ENCODE data around the gene SLC52A1.
A peak's percentile ranks its signal among the peaks of the same experiment; 100 is the strongest.
"Not testable (repeated sequence)": the region's sequence is repeated elsewhere in the genome, so short reads cannot be mapped to it uniquely, and the experiment has no call there.

SLC52A1 gene

DNA sequence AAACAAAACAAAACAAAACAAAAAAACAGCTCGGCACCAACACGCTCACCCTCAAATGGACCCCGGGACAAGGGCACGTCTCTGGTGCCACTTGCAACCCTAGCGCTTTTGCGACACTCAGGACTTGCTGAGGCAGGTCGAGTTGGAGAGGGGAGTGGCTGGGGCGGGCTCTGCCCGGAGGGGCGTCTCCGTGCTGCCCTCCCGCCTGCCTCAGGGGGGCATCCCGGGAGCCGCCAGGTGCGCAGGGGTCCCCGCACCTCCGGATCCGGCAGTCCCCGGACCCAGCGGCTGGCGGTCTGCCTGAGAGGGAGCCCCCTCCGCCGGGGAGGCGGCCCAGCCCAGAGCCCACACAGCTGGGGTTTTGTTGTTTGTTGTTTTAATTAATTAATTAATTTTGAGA, at the start of gene SLC52A1:
SLC52A1 (minus strand) TSS at position 112 of the 400 bp plus-strand sequence. CDS start 820 bp downstream, outside the sequence.
- DNase-seq, result no peak

DNA sequence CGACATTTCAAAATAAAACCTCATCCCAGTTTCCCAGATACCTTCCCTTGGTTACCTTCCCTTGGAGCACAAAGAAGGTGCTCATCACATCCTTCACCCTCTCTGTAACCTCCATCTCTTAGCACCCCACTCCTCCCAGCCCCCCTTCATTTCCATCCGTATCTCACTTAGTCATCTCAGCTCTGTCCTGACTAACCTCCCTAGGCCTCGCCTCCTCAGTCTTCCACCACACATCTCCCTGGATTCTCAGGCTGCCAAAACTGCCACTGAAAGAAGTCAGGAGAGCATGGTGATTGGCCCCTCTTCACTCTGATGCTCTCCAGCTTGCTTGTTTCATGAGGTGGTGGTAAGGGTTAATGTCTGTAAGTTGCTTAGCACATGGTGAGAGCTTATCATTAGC, 45.4 kb upstream of the SLC52A1 start:
- no peak for DNase-seq

DNA sequence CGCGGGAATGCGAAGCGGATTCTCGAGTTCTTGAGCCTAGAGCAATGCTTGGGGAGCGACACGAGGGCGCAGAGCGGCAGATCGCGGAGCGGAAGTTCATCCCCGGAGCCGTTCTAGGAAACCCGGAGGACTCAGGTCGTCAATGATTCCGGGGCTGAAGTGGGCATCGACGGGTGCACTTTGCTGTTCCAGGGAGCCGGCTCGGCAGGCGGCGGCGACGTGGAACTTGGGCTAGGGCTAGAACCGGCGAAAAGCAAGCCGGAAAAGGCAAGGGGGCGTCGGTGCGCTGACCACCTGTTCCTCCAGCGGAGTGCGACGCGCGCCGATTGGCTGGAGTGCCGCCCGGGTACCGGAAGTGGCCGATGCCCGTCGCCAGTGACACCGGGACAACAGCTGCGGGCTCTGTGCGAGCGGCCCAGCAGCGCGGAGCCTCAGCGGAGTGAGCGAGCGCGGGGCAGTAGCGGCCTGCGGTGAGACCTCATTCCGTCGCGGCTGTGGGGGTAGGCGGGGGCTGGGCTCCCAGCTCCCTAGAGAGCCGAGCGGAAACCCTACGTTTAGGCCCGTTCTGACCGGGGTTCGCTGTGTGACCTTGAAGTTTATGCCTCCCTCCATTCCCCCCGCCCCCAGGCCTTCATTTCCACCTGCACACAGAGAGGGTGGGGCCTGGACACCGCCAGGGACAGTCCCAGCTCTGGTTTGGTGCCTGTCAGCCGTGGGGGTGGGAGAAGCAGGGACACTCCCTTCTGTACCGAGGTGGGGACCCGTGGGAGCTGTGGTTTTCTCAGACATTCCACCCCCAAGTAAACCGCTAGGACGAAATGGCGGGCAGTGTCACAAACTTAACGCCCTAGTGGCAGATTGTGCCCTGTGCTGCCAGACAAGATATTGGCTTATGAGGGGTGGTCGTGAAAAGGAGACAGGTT, 43.1 kb upstream of the SLC52A1 start, which contains the start of gene ZFP3:
ZFP3 (plus strand) TSS at position 362 of the 923 bp plus-strand sequence. CDS start 13,038 bp downstream, outside the sequence.
- peak; percentile 70 for DNase-seq

DNA sequence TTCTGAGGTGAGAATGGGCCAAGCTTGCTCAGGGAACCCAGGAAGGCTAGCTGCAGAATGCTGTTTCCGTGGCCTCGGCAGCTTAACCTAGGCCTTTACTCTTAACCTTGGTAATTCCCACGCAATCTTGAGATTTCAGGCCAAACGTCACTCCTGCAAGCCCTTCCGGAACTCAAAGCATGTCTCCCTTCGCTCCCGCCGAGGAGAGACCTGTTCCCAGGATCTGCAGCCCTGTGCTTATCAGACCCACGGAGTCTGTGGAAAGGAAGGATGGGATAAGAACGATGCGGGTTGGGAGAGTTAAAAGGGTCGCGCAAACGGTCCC, 42.5 kb upstream of the SLC52A1 start:
- DNase-seq, result no peak

DNA sequence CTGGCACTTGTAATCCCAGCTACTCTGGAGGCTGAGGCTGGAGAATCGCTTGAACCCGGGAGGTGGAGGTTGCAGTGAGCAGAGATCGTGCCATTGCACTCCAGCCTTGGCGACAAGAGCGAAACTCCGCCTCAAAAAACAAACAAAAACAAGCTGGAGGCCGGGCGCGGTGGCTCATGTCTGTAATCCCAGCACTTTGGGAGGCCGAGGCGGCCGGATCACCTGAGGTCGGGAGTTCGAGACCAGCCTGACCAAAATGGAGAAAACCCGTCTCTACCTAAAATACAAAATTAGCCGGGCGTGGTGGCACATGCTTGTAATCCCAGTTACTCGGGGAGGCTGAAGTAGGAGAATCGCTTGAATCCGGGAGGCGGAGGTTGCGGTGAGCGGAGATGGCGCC, 42.0 kb upstream of the SLC52A1 start:
- not testable (repeated sequence) for DNase-seq

DNA sequence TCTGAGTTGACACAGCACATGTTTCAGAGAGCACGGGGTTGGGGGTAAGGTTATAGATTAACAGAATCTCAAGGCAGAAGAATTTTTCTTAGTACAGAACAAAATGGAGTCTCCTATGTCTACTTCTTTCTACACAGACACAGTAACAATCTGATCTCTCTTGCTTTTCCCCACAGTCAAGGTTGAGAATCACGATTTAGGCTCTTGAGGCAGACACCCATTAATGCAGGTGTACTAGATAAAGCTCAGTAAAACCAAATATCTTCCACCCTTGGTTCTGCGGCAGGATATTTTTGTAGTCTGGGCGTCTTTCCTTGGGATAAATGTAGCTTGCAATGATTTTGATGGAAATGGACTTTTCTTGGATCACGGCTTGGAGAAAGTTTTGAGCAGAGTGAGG, 40.2 kb upstream of the SLC52A1 start:
- not testable (repeated sequence) for DNase-seq

DNA sequence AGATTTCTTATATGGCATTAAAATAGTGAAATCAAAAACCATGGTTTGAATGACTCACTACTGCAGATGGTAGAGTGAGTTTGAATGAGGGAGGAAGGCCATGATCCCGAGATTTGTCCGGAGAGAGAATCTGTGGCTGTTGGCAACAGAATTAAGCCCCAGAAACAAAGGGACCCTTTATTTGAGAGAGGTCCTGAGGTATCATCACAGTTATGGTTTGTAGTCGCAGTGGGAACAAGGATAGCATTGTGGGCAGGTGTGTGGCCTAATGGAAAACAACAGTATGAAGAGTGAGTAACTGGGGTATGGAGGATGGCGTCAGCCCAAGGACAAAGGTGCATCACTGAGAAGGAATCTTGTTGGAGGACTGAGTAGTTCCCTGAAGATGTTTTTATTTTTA, 34.5 kb upstream of the SLC52A1 start:
- no peak for DNase-seq

DNA sequence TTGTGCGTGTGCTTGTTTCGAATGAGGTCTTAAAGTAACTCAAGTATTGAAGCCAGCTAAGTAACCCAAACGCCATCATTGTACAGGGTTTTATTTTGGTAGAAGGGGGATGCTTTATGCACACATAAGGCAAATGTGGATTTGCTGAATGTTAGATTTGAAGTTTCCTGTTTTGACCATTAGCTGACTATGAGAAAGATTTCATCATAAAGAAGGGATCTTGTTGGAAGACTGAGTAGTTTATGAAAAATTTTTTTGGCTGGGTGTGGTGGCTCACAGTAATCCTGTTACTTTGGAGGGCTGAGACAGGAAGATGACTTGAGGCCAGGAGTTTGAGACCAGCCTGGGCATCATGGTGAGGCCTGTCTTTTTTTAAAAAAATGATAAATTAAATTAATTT, 33.0 kb upstream of the SLC52A1 start:
- no peak for DNase-seq

DNA sequence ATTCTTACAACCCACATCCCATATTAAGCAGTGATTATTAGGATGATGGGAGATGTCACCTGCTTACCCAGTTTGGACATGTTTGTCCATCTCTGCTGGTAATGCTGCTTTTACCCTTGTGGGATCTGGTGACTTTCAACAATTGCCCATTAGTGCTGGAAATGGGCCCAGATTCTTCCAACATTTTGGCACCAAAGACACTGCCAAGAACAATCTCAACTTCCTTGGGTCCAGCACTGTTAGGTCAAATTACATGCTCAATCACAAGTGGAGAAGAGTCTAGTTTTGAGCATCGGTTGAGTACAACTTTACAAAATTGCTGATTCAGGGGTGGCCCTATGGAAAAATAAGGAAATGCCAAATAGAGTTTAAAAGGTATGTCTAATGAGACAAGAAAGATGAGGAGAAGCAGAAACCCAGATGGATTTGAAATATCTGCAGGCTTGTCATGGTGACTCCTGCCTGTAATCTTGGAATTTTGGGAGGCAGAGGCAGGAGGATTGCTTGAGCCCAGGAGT, 30.1 kb upstream of the SLC52A1 start:
- DNase-seq, result no peak

DNA sequence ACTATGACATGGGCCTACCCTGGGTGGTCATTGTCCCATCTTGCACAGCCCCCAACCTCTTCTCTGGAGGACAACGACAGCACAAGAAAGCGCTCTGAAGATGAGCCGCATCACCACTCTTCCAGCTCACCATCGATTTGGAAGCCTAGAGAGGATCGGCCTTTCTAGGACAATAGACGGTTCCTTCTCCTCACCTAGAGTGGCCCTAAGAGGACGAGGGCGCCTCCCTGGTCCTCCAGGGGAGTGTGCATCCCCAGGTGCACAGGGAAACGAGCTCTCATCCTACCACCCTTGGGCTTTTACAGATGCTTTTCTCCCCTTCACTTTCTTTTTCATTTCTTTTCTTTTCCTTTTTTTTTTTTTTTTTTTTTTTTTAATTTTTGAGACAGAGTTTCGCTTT, 20.3 kb upstream of the SLC52A1 start:
- DNase-seq, result no peak

DNA sequence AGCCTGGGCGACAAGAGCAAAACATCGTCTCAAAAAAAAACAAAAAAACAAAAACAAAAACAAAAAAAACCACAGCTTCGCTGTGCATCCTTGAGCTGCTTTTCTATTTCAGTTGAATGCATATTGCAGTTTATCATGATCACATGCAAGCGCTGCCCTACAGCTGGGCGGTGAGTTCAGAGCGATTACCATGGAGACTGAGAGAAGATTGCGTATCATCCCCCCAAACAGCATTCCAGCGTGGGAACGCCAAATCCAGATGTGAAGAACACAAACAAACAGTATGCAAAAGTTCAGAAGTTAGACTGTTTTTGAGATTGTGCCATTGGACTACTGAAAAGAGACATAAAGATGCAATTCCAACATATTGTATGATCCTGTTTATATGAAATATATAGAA, 15.1 kb upstream of the SLC52A1 start:
- no peak for DNase-seq

DNA sequence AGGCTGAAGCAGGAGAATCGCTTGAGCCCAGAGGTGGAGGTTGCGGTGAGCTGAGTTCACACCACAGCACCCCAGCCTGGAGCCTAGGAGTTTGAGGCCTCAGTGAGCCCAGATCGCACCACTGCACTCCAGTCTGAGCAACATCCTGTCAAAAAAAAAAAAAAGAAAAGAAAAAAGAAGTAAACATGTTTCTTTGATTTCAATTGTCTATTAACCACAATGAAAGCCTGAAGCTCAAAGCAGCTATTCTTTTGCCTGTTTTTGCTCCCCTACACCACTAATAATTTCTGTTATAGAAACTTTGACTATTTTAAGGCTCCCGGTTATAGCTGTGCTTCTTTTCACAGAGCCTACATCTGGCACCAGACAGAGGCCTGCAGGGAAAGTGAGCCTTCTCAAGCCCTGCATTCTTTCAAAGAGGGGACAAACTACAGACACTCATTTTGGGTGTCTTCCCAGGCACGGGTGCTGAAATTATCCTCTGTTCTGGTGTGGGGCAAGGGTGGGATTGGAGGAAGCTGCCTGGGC, 14.2 kb upstream of the SLC52A1 start:
- DNase-seq, result peak; percentile 52

DNA sequence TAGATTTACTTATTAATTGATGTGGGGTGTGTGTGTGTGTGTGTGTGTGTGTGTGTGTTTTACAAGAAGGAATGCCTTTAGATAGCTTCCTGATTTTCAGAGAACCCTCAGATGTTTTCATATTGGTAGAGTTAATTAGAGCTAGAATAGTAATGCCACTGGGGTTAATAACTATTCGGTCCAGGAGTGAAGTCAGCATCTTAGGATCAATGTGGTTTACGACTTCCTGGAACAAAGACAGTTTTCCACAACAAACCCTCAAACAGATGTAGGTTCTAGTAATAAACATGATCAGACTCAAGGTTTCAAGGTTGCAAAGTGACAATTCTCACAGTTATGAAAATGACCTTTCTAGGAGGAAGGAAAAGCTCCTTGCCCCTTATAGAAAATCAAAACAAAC, 12.2 kb upstream of the SLC52A1 start:
- DNase-seq, result no peak

DNA sequence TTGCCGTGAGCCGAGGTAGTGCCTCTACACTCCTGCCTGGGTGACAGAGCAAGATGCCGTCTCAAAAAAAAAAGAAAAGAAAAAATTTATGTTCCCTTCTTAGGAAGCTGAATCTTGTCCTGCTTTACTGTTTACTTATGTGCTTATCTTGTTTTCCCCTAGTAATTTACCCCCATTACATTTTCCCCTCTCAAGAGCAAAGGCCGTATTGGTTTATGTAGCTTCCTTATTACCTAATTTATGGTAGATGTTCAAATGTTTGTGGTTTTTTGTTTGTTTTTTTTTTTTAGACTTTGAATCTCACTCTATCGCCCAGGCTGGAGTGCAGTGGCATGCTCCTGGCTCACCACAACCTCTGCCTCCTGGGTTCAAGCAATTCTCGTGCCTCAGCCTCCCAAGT, 10.3 kb upstream of the SLC52A1 start:
- no peak for DNase-seq

DNA sequence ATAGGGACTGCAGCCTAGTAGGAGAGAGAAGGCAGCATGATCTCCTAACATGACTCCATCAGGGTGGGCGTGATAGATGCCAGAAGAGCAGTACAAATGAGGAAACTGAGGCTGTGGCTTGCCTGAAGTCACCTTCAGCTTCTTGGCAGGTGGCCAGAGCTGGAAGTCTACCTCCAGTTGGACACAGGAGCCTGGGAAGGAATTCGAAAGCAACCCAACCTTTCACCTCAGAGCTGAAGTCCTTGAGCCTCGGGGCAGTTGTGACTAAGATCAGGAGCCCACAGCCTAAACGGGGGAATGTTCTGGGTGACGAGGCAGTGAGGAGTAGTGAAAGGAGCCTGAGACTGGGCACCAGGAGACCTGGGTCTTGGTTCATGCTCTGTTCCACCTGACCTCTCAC, 9.4 kb upstream of the SLC52A1 start:
- DNase-seq, result no peak

DNA sequence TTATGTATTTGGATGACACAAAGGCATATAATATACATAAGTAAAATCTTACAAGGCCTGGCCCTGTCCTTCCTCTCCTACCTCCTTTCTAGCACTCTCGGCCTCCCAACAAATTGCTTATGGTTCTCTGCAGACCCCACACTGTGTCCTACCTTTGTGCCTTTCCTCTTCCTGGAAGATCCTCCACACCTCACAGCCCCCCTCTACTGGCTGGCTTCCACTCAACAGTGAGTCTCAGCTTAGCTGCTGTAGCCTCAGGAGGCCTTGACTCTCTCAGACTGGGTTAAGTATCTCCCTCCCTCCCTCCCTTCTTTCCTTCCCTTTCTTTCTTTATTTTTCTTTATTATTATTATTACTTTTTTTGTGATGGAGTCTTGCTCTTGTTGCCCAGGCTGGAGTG, 8.3 kb upstream of the SLC52A1 start:
- no peak for DNase-seq

DNA sequence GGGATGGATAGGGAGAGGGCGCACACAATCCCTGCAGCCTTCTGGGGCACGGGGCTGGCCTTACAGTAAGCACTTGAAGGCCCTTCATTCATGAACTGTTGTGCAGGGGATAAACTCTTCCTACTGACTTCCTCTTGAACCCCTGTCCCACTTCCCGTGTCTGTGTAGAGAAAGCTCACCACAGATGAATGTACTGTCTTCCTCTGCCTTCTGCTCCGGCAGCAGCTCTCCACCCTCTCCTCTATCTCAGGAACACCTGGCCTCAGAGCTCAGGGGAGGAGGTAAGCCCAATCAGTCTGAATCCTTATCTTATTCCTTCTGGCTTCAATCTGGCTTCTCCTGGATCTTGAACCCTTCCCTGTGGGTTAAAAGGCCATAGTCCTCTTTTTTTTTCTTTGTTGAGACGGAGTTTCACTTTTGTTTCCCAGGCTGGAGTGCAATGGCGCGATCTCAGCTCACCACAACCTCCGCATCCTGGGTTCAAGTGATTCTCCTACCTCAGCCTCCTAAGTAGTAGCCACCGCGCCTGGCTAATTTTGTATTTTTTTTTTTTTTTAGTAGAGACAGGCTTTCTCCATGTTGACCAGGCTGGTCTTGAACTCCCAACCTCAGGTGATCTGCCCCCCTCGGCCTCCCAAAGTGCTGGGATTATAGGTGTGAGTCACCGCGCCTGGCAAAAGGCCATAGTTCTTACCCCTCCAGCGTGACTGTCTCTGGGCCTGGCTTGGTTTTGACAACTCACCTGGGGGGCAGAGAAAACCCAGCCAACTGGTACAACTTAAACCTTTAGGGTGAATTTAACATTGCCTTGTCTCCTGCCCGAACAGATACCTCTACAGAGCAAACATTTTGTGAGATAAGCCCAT, 7.2 kb upstream of the SLC52A1 start:
- peak; percentile 40 for DNase-seq

DNA sequence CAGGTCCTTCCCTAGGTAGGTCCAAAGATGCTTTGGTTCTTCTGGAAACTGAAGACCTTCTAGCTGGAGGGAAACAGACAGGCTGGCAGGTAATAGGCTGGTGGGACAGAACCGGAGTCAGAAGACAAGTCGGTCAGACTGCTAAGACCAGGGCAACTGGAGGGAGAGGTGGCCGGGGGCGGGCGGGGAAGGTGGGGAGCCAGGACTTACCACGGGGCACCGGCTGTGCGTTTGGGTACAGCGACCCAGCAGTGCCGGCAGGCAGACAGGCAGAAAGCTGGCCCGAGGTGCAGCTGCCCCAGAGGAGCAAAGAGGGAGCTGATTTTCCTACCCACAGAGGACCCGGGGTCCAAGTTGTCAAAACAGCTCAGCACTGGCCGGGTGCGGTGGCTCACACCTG, 575 bp downstream of the SLC52A1 start:
- no peak for DNase-seq

DNA sequence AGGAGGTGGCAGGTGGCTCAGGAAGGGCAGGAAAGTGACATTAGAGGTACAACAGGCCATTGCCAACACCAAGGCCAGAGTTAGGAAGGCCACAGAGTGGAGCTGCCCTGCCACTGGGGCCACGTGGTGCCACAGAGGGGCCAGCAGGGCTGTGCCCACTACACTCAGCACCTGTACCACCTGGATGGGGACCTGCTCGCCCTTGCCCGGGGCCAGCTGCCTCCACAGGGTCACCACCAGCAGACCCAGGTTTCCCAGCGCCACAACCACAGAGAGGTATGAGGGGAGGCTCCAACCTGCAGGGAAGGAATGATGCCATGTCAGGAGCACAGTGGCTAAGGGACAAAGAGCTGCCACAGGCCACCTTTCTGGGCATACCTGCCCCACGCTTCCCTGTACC, 1.2 kb downstream of the SLC52A1 start:
- no peak for DNase-seq

DNA sequence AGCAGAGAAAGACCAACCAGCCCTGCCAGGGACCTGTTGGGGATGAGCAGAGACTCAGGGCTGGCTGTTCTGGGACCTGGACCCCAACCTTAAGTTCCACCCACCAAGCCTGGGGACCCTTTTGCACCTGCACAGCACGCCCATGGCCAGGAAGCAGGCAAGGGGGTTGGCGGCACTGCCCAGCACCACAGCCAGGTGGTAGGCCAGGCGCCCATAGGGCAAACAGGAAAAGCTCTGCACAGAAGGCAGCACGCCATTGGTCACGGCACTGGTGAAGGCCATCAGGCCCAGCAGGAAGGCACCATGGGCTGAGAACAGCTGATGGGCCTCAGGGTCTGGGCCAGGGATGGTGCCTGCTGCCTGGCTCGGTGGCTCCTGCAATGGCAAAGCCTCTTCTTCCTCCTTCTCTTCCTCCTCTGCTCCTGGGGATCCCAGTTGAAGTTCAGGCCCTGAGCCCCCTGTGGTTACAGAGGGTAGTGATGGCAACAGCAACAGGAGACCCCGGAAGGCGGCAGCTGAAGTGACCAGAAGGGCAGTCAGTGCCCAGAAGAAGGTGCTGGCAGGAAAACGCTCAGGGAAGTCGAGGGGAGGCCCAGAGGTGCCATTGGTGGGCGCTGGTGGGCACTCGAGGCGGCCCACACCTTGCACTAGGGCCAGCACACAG, 1.7 kb downstream of the SLC52A1 start:
- no peak for DNase-seq

DNA sequence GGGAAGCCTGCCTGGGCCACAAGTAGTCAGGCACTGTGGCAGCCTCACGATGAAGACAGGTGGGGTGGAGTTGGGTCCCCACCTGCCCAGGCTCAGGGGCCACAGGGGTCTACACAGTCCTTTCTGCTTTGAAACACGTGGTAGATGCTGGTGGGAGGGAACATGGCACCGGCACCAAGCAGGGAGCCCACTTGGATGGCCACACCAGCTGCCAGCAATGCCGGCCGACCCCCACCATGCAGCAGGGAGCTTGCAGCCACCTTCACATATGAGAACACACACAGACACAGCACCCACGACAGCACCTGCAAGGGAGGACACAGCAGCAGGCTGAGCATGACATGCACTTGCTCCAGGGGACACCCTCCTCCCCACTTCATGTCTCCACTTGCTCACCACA, 2.4 kb downstream of the SLC52A1 start:
- no peak for DNase-seq

DNA sequence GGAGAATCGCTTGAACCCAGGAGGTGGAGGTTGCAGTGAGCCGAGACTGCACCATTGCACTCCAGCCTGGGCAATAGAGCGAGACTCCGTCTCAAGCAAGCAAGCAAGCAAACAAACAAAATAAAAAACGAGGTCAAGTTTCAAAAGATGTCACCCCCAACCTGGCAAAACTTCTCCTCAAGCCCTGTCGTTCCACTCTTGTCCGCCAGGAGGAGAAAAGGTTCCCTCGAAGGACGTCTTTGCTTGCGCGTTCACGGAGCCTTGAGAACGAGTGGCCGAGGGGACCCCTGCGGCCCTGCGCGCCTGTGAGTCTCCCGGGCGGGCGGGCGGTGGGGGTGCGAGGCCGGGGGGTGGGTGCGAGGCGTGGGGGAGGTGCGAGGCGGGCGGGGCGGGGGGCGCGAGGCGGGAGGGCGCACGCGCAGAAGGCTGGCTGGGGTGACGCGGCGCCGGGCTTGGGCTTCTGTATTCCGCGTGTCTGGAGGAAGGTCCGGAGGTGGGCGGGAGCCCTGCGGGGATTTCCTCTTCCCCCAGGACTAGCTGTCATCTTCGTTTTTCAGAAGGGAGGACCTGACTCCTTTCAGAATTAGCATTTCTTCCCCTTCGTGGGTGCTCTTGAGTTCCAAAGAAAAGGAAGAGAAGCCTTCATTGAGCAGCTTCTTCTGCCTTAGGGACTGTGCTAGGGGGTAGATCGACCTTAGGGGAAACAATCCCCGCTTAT, 3.7 kb downstream of the SLC52A1 start:
- peak; percentile 83 for DNase-seq

Data from activated CD8-positive, alpha-beta memory T cell treated with anti-CD3 and anti-CD28 coated beads, Interleukin-2, amount 50 U/mL, for 4 hours (primary cell).